ENCODE results near the gene SLFN12. TPM values are rescaled to one million over a fixed set of nuclear protein-coding genes. Genes with fewer than 3 reads are reported as not detected.

The SLFN12 gene
- total RNA-seq, 1 experiment from 2014 or later: 14.5 TPM

GRCh38 chr17:35373984-35374765 lies 58.1 kb downstream of the SLFN12 start:
- H3K79me2 ChIP-seq (ENCODE audit: insufficient read depth, low read length): no peaks in the 10 kb centered on the region
- H3K79me1 ChIP-seq (ENCODE audit: insufficient read depth, low read depth, low read length, poor library complexity, severe bottlenecking): no peaks in the 10 kb centered on the region
- H3K56ac ChIP-seq (ENCODE audit: insufficient read length, low read depth, low read length): no peak overlapping the region
- TF ChIP-seq CTCF (conservative IDR thresholded peaks at IDR 0.05): no peak
- peak; percentile 58 for DNase-seq
- Mint-ChIP-seq H3K27me3 (ENCODE audit: low read depth) (peaks cover 86% of the 10 kb centered on the region), H3K4me3 (peak overlapping the region; percentile 64 to 86), H3K4me1 (peaks cover 6 to 11% of the 10 kb centered on the region in 2 experiments), H3K9me3 (peaks cover 8 to 9% of the 10 kb centered on the region in 2 experiments; a peak in 4 of 5 replicates), H3K36me3 (ENCODE audit: insufficient read depth in 1 of 3, low read depth in 3 of 3) (no peaks in the 10 kb centered on the region; a peak in 1 of 7 replicates), H3K27ac (no peak overlapping the region)
- no peak overlapping the region for H2BK5ac ChIP-seq (ENCODE audit: insufficient read length, low read length)
- no peak overlapping the region for H3K18ac ChIP-seq (ENCODE audit: insufficient read length, low read depth, low read length)
- H2AFZ ChIP-seq (ENCODE audit: low read length): no peak overlapping the region
- no peak overlapping the region for H3K4ac ChIP-seq (ENCODE audit: low read depth, low read length)
- H3K4me2 ChIP-seq (ENCODE audit: insufficient read depth, insufficient read length, low read length): peak overlapping the region; percentile 79
- no peak overlapping the region for H4K8ac ChIP-seq (replicated peaks; ENCODE audit: insufficient read length, low read depth, low read length)
- no peaks in the 10 kb centered on the region for H3K9me3 ChIP-seq (ENCODE audit: control insufficient read depth, low read depth, low read length)
- no peaks in the 10 kb centered on the region for H4K20me1 ChIP-seq (ENCODE audit: control insufficient read depth, insufficient read depth, insufficient read length)
- no peak overlapping the region for H2AK5ac ChIP-seq (ENCODE audit: insufficient read length, low read length)
- WGBS (ENCODE audit: extremely low coverage, insufficient read length, low lambda C conversion rate): no CpG with 5 or more reads among the region's 47 CpGs
- no peak overlapping the region for H2BK20ac ChIP-seq (ENCODE audit: low read depth, low read length, poor library complexity, severe bottlenecking)
- no peak overlapping the region for H3K23ac ChIP-seq (ENCODE audit: insufficient read length, low read depth, low read length)
- peaks cover 37% of the 10 kb centered on the region for H3K27me3 ChIP-seq (ENCODE audit: insufficient read depth, low read length)
- no peak overlapping the region for H3K14ac ChIP-seq (ENCODE audit: insufficient read depth, low read length)
- H2BK12ac ChIP-seq (ENCODE audit: insufficient read length, low read depth, low read length): no peak overlapping the region
- no peak overlapping the region for H3K27ac ChIP-seq (ENCODE audit: insufficient read length, low read depth, low read length)
- no peak overlapping the region for H2BK120ac ChIP-seq (ENCODE audit: low read depth, low read length, poor library complexity, severe bottlenecking)
- H3K23me2 ChIP-seq (ENCODE audit: insufficient read length, low read depth, low read length, poor library complexity, severe bottlenecking): peaks cover 11% of the 10 kb centered on the region
- no peaks in the 10 kb centered on the region for H3K4me1 ChIP-seq (ENCODE audit: insufficient read depth, low read length)
- no peak overlapping the region for H3K9ac ChIP-seq (ENCODE audit: extremely low read depth, insufficient read length, low read length)
- no peak overlapping the region for H4K91ac ChIP-seq (ENCODE audit: insufficient read length, low read depth, low read length)
- H2BK15ac ChIP-seq (ENCODE audit: low read depth, low read length): no peak overlapping the region
- no peak overlapping the region for H3T11ph ChIP-seq (ENCODE audit: low read length)
- H4K5ac ChIP-seq (ENCODE audit: insufficient read length, low read depth, low read length): no peak overlapping the region

Measured in H9 (cell line).